GM21390 (cell line): Measurements from ENCODE around the gene TRIM43B.
A peak's percentile ranks its signal among the peaks of the same experiment; 100 is the strongest.
"Not testable (repeated sequence)": the region's sequence is repeated elsewhere in the genome, so short reads cannot be mapped to it uniquely, and the experiment has no call there.

Experiments used
- ATAC-seq: cut with Tn5 transposase; IDR thresholded peaks from one replicate; pipeline ENCODE4 v1.9.1; 2021; ENCODE audit not compliant: unreplicated experiment

TRIM43B gene

GRCh38 chr2:95484654-95485053, at the start of gene TRIM43B:
TRIM43B (minus strand) TSS chr2:95484754; CDS start chr2:95482714, 2,040 bp downstream.
- not testable (repeated sequence) for ATAC-seq

GRCh38 chr2:95531254-95531771, 46.8 kb upstream of the TRIM43B start:
- no peak for ATAC-seq

GRCh38 chr2:95530734-95531133, 46.2 kb upstream of the TRIM43B start:
- ATAC-seq: peak; percentile 51

- peak; percentile 69 for ATAC-seq
Measured at GRCh38 chr2:95526360-95527341, 42.1 kb upstream of the TRIM43B start.

GRCh38 chr2:95525294-95526035, 40.9 kb upstream of the TRIM43B start:
- ATAC-seq: no peak

- no peak for ATAC-seq
Measured at GRCh38 chr2:95524195-95524594, 39.6 kb upstream of the TRIM43B start.

- no peak for ATAC-seq
Measured at GRCh38 chr2:95514718-95515117, 30.2 kb upstream of the TRIM43B start.

- ATAC-seq: not testable (repeated sequence)
Measured at GRCh38 chr2:95514226-95514625, 29.7 kb upstream of the TRIM43B start.

GRCh38 chr2:95509408-95509807, 24.9 kb upstream of the TRIM43B start:
- no peak for ATAC-seq

- ATAC-seq: no peak
Measured at GRCh38 chr2:95505222-95505621, 20.7 kb upstream of the TRIM43B start.

GRCh38 chr2:95500854-95501253, 16.3 kb upstream of the TRIM43B start:
- no peak for ATAC-seq

GRCh38 chr2:95492076-95492475, 7.5 kb upstream of the TRIM43B start:
- ATAC-seq: not testable (repeated sequence)

GRCh38 chr2:95475025-95475424, 9.5 kb downstream of the TRIM43B start:
- ATAC-seq: not testable (repeated sequence)

- not testable (repeated sequence) for ATAC-seq
Measured at GRCh38 chr2:95467984-95468383, 16.6 kb downstream of the TRIM43B start.

GRCh38 chr2:95466572-95466971, 18.0 kb downstream of the TRIM43B start:
- not testable (repeated sequence) for ATAC-seq

GRCh38 chr2:95463292-95463691, 21.3 kb downstream of the TRIM43B start:
- ATAC-seq: not testable (repeated sequence)

- not testable (repeated sequence) for ATAC-seq
Measured at GRCh38 chr2:95445317-95445716, 39.2 kb downstream of the TRIM43B start.

GRCh38 chr2:95442474-95443099, 42.0 kb downstream of the TRIM43B start:
- not testable (repeated sequence) for ATAC-seq

GRCh38 chr2:95435872-95436209, 48.7 kb downstream of the TRIM43B start:
- not testable (repeated sequence) for ATAC-seq

- not testable (repeated sequence) for ATAC-seq
Measured at GRCh38 chr2:95435162-95435871, 49.2 kb downstream of the TRIM43B start.
